OCI-M2 (cell line): ENCODE results near the gene CD81.

Source experiments
- DNase-seq: peaks from one replicate; lab custom pipeline; 2025; ENCODE audit not compliant: unreplicated experiment; lab: John Stamatoyannopoulos, UW

CD81 gene

DNA sequence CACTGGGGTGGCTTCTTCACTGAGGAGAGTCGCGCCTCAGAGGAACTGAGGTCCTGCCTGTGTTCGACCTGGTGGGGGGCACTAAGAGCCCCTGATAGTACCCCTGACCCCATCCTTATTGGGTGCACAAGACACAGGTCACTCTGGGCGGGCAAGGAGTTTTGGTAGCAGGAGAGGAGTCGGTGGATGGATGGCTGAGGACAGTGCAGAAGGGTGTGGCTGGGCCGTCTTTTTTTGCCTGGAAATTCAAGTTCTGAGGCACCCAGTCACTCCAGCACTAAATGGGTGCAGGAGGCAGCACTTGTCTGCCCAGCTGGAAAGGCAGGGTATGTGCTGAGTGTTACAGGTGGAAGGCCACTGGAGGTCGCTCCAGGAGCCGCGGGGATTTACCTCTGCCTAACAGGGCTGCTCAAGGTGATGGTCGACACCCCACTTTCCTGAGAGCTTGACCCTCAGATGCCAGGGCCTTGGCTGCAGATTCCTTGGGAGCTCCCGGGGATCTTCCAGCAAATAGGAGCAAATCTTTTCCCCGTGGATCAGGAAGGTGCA, 24.4 kb downstream of the CD81 start:
- DNase-seq: no peak

DNA sequence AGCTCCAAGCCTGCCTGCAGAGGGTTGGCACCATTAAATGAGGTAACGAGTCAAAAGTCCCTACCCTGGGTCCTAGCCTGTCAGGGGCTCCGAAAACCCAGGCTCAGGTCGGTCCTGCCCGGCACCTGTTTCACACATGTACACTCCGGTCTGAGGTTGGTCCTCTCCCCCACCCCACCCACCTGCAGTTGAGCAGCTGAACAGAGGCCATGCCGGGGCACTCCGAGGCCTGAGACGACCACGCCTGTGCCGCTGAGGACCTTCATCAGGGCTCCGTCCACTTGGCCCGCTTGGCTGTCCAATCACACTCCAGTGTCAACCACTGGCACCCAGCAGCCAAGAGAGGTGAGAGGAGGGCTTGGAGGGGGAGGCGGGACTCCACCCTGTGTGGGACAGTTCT, 25.0 kb downstream of the CD81 start:
- DNase-seq: no peak

DNA sequence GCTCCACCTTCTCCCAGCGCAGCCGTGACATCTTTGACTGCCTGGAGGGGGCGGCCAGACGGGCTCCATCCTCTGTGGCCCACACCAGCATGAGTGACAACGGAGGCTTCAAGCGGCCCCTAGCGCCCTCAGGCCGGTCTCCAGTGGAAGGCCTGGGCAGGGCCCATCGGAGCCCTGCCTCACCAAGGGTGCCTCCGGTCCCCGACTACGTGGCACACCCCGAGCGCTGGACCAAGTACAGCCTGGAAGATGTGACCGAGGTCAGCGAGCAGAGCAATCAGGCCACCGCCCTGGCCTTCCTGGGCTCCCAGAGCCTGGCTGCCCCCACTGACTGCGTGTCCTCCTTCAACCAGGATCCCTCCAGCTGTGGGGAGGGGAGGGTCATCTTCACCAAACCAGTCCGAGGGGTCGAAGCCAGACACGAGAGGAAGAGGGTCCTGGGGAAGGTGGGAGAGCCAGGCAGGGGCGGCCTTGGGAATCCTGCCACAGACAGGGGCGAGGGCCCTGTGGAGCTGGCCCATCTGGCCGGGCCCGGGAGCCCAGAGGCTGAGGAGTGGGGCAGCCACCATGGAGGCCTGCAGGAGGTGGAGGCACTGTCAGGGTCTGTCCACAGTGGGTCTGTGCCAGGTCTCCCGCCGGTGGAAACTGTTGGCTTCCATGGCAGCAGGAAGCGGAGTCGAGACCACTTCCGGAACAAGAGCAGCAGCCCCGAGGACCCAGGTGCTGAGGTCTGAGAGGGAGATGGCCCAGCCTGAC, 26.0 kb downstream of the CD81 start:
- DNase-seq: no peak

DNA sequence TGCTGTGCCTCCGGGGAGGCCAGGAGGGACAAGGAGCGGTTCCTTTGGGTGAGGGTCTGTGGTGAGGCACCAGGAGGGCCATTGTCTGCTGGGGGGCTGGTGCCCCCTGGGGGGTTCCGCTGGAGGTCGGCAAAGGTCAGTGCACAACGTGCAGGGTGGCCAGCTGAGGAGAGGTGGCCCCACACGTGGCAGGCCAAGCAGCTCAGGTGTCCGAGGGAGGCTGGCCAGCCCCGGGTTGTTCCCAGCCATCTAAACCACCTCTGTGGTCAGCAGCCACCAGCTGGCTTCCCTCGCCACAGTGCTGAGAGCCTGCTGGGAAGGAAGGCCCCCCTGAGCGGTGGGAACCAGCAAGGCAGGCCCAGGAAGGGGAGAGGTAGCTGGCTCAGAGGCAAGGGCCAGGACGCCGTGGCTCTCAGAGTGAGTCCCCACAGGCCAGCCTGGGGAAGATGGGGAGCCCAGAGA, 27.7 kb downstream of the CD81 start:
- no peak for DNase-seq

DNA sequence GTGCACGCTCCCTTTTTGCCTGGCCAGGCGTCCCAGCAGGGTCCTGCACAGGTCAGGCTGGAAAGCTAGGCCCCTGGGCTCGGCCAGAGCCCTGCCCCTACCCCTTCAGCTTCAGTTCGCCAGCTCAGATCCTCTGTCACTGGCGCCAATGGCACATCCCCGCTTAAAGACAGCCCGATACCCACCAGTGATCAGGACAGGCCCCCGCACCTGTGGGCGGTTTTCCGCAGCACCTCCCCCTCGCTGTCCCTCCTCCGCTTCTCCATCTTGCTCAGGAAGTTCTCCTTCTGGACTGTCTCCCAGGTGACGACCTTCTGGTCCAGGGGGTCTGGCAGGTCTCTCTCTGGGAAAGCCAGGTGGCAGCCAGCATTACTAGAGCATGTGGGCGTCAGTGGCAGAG, 29.3 kb downstream of the CD81 start:
- DNase-seq: no peak

DNA sequence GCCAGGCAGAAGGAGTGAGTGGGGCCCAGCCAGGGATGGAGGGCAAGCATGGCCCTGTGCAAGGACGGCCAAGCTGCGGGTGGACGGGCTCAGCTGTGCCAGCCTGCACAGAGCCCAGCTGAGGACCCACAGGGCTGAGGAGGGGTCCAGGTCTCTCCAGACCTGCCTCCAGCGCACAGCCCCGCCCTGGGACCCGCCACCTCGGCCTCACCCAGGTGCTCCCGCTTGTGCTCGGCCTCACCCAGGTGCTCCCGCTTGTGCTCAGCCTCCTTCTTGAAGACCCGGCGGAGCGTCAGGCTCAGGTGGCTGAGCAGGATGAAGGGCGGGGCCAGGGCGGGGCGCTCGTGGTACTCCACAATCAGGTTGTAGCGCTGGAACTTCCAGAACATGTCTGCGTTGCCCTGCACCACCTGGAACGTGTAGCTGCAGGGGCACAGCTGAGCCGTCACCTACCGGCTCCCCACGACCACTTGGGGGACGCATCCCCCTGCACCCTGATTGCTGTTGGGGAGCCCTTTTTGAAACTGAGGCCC, 29.8 kb downstream of the CD81 start:
- DNase-seq: no peak

DNA sequence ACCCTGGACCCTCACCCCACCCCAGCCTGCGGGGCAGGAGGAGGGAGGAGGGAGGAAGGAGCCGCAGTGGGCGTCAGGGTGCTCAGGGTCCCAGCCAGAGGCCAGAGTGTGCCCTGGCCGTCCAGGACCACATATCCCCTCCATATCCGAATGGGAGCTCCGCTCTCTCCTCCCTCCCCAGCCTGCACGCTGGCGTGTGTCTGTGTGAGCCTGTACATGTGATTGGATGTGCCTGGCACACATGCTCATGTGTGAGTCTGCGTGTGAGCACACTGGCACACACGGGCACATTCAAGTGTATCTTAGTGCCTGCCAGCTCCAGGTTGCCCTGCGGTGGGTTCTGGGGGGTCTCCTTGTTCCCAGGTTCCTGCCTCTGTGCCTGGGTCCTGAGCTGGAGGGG, 31.6 kb downstream of the CD81 start:
- no peak for DNase-seq

DNA sequence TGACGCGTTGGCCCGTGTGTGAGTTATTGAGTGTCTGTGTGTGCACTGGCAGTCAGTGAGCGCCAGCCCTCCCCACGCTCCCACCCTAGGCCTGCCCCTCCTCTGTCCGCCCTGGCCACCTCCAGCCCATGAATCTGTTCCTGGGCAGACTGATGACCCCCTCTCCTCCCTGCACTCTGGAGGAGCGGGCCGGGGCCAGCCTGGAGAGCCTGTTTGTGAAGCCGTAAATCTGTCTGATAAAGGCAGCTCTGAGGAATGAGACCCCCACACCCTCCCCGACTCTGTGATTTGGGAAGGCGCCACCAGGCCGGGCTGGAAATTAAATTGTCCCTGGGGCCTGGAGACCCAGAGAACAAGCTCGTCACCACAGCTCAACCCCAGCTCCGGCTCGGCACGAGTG, 32.0 kb downstream of the CD81 start:
- DNase-seq: no peak

DNA sequence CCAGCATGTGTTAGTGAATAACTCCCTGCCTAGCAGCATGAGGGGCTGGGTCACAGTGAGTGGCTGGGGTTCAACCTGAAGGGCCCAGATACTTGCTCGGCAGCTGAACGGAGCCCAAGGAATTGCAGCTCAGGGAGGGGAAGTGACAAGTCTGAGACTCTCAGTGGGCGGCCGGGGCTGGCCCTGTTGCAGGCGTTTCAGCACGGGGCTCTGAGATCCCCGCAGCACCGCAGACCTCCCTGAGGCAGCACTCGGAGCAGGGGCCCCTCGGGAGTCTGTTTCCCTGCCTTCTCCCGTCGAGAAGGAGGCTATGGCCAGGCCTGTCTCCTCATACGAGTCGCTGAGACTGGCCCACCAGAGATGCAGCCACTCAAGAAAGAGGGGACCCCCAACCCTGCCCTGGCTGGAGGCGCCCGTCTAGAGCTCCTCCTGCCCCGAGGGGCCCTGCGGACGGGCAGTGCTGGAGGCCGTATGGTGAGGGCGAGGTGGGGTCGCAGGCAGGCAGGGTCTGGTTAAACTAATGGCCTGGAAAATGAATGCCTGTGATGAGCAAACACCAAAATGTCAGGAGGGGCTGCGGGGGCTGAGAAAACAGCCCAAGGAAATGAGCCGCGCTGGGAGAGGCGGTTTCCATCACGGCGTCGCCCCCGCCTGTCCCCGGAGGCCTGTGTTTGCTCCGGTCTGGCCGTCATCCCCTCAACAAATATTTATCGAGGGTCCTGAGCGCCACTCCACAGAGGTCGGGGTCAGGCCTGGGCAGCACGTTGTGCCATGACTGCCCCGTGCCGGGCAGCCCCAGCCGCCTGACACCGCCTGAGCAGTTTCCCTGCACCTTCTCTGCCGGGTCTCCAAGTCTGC, 32.7 kb downstream of the CD81 start:
- DNase-seq: no peak

DNA sequence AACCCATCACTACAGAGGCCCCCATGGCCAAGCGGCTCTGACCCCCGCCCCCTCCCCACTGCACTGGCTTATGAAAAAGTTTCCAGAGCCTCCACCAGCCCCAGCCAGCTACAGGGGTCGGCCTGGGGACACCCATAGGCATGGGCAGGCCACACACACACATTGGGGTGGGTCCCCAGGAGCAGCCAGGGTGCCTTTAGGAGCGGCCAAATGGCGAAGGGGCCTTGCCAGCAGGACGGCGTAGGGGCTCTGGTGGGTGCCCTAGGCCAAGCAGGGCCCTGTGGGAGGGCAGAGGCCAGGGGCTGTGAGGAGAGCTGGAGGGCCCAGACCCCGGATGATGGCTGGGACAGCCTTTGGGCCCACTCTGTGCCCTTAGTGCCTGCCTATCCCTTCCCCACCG, 33.5 kb downstream of the CD81 start:
- no peak for DNase-seq

DNA sequence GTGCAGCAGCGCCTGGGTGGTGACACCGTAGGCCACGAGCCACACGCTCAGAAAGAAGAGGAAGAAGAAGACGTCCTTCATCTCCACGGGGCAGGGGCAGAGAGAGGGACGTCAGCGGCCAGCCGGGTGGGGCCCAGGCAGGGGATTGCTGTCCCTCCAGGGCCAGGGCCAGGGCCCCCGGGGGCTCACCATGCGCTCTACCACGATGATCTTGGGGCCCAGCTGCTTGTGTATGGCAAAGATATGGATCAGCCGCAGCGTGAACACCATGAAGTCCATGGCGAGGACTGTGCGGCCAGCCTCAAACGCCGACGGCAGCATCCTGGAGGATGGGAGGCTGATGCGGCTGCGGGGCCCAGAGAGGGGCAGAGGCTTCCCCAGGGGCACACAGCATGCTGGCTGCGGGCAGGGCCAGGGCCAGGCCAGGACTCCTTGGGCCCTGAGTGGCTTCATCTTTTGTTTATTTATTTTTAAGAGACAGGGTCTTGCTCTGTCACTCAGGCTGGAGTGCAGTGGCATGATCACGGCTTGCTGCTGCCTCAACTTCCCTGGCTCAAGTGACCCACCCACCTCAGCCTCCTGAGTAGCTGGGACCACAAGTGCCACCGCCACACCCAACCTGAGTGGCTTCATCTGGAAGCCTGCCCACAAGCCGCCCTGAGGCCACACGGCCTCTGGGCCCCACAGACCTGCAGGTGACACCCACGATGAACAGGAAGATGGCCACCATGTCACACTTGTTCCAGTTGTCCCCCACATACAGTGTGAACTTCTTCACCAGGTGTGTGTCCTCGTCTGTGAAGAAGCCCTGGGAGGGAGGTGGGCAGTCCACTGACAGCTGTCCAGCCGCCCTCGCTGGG, 34.6 kb downstream of the CD81 start:
- DNase-seq: no peak

DNA sequence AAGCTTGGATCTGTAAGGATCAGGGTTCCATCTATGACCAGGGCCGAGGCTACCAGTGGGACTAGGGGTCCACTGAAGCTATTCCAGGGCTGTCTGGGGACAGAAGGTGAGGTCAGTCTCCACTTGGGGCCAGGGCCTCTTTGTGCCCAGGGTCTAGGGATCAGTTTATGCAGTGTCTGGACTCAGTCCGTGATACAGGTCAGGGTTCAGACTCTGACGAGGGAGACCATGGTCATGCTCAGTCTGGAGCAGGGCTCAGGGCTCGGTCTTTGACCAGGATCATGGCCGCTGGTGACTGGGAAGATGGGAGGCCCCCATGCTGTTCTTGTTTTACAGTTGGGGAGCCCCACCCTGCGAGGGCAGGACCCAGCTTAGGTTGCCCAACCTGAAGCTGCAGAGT, 35.2 kb downstream of the CD81 start:
- DNase-seq: no peak

DNA sequence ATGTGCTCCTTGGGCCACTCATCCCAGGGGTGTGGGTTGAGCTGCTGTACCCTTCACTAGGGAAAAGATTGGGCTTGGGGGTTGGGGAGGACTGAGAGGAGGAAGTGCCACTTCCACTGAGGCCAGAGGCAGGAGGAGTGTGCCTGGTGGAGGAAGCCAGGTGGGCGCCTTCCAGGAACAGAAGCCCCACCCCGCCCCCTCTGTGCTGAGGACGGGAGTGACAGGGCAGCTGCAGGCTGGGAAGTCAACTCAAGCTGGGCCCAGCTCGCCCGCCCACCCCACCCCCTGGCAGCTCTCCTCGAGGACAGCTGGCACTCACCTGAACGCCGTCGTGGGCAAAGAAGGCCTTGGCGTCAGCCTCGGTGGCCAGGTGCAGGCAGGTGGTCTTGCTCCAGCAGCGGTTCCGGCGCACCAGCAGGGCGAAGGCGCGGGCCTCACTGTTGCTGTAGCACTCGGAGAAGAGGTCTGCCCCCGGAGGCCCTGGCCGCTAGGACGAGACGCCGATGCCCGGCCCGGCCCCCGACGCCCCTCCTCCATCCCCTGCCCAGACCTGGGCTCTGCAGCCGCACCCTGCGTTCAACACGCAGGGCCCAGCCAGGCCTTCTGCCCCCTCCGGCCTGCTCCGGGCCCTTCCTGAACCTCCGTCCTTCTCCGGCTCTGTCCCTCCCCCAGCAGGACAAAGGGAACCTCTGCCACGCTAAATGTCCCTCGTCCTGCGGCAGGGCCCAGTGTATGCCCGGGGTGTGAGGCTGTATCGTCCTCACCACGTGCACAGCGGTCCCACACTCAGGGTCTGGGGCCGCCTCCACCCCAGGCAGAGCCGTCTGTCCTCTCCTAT, 36.9 kb downstream of the CD81 start:
- DNase-seq: no peak

DNA sequence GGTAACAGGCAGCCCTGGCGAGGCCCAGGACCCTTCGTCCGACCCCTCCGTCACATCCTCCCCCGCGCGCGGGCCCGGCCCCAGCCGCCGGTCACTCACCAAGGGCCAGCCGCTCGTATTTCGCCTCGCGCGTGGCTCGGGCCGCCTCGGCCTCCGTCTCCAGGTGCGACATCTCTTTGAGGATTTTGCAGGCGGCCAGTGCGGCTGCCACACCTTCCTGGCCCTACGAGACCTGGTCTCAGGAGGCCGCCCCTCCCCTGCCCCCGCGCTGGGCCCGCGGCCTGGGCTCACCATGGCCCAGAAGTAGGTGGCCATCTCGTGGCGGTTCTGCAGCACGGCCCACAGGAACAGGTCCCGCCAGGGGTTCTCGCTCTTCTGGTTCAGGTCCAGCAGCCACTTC, 37.5 kb downstream of the CD81 start:
- DNase-seq: no peak

DNA sequence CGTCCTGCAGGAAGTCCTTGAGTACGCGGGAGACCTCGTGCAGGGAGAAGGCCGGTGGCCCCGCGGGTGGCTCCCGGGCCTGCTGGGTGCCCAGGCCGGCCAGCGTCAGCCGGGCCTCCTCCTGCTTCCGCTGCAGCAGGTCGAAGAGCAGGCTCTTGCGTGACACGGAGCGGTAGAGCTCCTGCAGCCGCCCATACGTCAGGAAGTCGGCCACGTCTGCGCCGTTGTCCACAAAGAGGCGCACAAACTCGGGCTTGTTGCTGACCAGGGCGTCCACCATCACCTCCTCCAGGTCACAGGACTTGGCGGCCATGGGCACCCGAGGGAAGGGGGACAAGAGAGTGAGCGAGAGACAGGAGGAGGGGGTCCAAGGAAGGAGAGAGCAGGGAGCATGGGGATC, 38.1 kb downstream of the CD81 start:
- no peak for DNase-seq

DNA sequence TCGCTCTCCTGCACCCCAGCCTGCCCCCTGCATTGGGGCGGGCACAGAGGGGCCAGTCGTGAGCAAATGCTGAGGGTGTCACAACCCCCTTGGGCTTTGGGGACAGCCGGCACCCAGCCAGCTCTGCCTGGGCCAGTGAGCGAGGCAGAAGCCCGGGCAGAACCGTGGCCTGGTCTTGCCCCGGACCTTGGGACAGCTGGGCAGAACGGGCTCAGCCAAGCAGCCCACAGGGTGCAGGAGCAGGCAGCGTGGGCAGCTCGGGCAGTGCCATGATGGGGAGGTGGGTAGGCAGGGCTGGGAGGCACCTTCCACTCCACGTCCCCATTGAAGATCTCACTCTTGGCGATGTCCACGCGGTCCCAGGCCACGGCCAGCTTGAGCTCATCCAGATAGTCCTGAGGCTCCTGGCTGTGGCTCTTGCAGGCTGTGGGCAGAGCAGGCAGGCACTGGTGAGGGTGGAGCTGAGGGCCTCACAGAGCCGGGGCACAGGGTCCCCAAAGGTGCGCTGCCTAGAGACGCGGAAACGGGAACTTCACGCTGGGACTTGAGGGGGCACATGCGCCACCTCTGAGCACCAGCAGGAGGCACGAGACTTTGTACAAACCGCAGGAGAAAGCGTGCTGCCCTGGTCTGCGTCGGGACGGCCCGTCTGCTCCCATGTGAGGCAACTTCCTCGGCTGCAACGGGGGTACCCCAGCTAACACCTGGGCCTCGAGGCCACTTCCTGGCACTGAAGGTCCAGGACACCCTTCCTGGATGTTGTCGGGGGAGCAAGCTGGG, 38.7 kb downstream of the CD81 start:
- DNase-seq: no peak

DNA sequence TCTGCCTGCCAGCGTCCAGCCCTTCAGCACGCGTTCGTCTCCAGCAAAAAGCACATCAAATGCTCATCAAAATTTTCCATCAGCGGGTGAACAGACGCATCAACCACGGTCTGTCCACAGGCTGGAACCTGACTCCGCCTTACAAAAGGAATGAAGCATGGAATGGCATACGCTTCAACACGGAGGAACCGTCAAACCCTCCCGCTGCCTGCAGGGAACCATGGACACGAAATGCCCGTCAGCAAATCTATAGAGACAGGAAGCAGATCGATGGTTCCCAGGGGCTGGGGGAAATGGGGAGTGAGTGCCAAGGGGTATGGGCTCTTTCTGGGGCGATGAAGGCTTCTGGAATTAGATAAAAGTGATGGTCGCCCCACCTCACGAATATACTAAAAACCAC, 39.7 kb downstream of the CD81 start:
- no peak for DNase-seq

DNA sequence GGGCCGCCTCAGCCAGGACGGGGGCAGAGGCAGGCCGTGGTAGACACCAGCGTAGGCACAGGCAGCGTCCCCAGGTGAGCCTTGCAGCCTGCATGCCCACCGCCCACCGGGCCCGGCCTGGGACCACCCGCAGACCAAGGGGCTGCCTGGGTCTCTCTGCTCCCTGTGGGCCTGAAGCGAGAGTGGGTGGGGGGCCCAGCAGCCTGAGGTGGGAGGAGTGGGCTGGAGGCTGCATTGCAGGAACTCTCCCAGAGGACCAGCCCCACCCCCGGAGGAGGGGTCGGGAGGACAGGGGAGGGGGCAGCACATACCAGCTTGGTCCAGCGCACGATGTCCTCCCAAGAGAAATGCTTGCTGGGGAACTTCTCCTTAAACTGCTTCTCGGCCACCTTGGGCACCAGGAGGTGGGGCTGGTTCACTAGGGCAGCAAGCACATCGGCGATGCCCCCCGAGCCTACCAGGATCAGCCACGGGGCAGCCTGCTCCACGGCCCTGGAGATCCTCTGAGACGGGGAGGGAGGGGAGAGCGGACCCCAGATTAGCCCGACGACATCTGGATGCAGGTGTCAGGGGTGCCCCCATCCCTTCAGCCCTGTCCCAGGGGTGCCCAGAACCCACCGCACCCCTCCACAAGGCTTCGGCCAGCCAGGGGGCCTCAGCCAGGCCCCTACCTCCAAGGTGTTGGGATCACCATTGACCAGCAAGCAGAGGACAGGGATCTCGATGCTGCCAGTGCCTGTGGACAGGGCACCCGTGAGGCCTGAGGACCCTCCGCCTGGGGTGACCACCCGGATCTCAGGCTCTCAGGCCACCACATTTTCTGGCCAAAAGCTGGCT, 41.0 kb downstream of the CD81 start:
- no peak for DNase-seq
